Stimulated activated CD4-positive, alpha-beta T cell treated with anti-CD3 and anti-CD28 coated beads, Interleukin-12 subunit alpha, Interleukin-12 subunit beta, amount 100 ng/mL, for 4 hours (primary cell): ENCODE measurements around the gene CARD10.

Source experiments
- DNase-seq: peaks from one replicate; pipeline ENCODE4 v3.0.0-alpha.2; 2020

Gene CARD10

DNA sequence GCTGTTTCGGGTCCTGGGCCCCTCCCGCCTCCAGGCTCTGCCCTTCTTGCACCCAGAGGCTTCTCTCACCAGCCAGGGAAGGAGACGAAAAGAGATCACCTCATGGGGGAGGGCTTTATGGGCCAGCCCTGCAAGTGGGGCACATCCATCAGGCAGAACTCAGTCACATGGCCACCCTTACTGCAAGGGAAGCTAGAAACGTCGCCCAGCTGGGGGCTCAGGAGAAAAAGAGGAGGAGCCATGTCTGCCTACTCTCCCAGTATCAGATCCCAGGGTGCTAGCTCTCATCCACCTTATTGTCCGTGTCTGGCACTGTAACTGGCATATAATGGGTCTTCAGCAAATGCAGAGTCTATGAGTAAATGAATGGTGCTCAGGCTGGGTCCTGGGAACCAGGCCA lies 57.3 kb downstream of the CARD10 start:
- DNase-seq: no peak

DNA sequence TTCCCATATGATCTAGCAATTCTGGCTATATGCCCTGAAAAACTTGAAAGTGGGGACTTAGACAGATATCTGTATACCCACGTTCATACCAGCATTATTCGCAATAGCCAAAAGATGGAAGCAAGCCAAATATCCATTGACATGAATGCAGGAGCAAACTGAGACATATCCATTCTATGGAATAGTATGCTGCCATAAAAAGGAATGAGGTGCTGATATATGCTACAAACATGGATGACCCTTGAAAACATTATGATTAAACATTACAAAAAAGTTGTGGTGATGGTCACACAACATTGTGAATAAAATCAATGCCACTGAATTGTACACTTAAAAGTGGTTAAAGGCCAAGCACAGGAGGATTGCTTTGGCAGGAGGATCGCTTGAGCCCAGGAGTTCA lies 58.5 kb downstream of the CARD10 start:
- DNase-seq: no peak

DNA sequence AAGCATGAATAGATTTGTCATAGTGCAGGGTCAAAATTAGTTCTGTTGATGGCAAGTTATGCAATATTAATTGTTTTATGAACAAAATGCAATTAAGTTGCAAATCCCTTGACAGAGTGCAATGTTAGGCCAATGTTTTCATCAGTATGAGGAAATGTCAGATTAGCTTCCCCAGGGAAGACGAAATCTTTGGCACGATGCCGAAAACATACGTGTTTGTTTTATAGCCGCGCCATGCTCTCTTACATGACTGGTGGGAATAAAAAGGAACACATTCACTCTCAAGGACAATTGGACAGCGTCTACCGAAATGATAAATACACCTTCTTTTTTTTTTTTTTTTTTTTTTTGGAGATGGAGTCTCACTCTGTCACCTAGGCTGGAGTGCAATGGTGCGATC lies 60.0 kb downstream of the CARD10 start:
- no peak for DNase-seq

DNA sequence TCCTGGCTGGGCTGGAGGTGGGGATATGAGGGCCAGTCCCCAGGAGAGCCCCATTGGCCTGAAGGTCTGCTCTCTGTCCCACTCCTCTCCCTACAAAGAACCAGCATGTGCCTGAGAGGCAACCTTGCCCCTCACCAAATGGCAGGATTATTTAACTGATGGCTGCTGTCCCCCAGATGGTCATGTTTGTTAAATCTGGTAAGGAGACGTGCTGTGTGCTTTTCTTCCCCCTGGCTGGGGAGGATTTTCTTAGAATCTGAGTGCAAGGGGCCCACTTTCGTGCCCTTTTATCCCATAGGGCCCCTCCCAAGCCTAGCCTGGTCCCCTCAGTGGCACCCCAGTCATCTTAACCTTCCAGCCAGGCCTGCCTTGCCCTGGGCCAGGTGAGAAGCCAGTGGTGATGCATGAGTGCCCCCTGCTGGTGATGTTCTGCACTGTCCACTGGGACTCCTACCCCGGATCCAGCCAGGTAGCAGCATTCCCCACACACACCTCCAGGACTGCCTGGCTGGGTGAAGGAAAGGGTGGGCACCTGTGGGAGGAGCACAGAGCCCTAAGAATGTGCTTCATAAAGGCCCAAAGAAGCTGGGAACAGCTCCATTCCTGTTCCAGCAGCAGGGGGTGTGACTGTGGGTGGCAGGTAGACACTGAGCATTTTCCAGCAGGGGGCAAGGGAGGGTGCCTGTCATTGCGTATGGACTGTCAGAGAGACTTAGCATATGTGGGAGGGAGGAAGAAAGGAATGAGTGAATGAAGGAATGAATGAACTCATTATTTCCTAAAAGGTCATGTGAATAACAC lies 61.9 kb downstream of the CARD10 start:
- peak; percentile 84 for DNase-seq

DNA sequence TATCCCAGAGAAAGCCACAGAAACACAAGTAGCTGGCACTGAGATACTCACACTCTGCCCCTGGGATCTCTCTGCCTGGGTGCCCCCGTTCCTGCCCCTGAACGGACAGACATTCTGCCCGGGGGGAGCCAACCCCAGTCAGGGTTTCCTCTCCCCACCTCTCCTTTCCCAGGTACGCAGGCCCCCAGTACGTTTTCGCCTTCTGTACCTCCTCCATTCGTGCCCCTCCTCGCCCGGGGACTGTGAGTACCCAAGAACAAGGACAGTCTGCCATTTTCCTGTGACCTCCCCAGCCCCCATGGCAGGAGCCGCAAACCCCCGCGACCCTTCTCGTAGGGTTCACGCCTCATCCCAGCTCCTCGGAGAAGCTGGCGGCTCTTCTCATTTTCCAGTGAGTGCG lies 62.9 kb downstream of the CARD10 start:
- no peak for DNase-seq

DNA sequence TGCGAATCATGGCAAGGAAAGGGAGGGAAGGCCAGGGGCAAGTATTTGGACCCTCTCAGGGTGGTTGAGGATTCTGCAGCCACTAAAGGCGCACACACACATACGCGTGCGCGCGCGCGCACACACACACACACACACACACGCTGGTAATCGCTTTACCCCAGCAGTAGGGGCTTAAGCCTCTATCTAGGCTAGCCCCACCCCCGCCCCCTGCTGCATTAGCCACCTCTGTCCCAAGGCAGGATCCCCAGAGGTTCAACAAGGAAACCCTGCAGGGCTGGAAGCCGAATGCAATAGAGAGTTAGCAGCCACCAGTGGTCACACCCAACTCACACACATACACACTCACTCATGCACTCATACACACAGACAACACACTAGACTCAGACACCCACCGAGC lies 63.3 kb downstream of the CARD10 start:
- no peak for DNase-seq

DNA sequence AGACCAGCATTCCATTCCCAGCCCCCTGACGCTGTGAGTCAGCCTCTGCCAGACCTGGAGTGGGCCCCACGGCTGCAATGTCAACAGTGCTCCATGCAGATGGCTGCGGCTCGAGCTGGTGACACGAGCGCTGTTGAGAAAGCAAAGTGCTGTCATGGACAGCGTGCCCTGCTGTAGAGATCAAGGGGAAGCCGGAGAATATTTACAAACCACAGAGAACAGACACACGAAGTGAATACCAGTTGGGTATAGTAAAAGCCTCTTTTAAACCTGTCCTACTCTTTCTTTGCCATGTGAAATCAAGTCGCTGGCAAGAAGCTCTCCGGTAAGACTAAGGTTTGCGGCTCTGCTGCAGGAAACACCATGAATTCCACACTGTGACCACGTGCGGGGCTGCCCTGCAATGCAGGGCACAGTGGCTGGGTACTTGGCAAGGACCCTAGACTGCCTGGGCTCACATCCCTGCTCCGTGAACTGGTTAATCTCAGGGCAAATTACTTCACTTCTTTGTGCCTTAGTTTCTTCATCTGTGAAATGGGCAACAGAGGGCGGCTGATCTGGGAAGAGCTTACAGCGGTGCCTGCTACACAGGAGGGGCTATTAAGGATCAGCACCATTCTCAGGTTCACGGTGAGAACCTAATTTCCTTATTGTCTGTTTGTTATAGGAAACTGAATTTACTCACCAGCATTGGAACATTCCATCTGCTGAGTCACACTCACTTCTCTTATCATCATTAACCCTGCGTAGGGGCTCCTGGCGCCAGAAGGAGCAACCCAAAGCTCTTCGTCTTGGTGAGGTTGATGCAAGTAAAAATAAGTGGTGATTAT lies 64.1 kb downstream of the CARD10 start:
- no peak for DNase-seq

DNA sequence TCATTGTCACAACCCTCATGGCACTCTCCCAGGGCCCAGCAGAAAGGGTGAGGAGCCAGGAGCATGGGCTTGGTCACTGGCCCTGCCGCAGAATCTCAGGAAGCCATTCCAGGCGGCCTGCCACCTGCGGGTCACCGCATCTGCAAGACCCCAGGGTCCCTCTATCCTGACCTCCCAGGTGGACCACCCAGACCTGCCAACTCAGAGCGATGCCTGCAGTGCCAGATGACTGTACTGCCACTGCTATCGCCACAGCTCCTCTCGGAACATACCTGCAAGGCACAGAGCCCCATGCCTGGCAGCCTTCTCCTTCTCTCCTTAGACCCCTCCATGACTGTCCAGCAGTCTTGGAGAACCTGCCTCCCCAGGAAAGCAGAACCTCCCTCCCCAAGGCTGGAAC lies 65.5 kb downstream of the CARD10 start:
- DNase-seq: no peak

DNA sequence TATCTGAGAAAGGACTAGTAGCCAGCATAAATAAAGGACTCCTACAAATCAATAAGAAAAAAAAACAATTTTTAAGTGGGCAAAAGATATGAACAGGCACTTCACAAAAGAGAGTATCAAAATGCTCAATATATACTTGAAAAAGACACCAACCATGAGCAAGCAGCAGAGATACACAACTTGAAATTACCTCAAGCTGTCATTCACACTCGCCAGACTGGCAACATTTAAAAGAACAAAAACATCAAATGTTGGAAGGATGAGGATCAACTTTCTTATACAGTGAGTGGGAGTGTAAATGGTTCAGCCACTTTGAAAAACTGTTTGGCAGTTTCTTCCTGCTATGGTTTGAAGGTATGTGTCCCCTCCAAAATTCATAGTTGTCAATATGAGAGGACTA lies 68.0 kb downstream of the CARD10 start:
- no peak for DNase-seq

DNA sequence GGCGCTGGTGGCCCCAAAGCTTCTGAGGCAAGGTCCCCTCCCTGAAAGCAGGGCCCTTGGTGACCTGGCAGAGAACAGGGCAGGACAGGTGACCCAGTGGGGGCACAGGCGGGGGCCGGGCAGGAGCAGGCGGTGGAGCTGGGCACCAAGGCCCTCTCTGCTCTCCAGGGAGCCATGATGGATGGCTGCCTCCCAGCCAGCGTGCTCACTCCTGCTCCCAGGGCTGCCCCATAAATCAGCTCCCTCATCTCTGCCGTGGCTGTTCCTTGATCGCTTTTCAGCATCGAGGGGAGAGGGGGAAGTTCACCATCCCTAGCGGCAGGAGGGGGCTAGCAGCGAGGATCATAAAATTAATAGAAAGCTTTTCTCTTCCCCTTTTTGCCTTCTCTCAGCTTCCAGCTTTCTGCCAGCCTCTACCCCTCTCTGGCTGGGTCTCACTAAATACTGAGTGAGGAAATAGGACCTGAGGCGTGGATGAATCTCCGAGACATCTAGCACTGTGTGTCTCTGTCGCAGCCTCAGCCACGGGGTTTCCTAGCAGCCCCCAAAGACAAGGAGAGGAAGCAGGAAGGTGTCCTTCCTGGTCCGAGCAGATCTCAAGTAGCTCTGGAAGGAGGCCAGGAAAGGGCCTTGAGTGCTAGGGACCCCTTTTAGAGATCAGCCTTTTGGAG lies 69.7 kb downstream of the CARD10 start:
- DNase-seq: no peak

DNA sequence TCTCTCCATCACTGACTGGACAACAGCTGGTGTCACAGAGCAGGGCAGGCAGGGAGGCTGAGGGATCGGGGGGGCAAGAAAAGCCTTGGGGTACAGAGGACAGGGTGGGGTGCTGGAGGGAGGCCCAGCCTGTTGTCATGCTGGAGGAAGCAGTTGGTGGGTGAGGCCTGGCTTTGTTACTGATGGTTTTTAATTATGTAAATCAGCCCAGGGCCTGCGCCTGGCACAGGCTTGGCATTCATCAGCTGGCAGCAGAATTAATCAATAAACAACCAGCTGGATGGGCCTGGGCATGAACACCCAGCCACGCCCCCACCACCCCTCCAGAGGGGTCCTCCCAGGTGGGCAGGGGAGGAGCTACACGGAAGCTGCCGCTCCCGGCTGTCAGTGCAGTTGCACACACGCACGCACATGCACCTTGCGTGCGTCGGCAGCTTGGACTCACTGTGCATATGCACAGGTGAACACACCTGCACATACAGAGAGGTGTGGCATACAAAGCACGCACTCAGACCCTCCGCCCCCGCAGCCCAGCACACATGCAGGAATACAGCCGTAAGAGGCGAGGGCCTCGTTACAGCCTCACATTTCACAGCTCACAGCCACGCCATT lies 70.6 kb downstream of the CARD10 start:
- DNase-seq: no peak

DNA sequence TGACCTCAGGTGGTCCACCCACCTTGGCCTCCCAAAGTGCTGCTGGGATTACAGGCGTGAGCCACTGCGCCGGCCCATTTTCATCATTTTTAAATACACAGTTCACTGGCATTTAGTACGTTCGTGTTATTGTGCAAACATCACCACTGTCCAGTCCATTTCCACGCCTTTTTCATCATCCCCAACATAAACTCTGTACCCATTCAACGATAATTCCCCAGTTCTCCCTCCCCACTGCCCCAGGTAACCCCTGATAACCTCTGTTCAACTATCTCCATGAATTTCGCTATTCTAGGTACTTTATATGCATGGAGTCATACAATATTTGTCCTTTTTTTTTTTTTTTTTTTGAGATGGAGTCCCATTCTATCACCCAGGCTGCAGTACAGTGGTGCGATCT lies 73.7 kb downstream of the CARD10 start:
- no peak for DNase-seq

DNA sequence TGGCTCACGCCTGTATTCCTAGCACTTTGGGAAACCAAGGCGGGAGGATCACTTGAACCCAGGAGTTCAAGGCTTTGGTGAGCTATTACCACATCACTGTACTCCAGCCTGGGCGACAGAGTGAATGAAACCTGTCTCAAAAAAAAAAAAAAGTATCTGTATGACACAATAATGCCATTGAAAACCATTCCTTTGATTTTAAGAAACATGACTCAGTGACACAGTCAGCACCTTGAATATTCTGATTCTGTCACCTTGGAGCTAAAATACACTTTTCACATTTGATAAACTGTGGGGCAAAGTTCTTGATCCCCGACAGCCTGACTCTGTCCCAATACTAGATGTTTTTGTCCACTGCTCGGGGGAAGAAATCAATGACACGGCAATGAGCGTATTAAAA lies 75.2 kb downstream of the CARD10 start:
- no peak for DNase-seq

DNA sequence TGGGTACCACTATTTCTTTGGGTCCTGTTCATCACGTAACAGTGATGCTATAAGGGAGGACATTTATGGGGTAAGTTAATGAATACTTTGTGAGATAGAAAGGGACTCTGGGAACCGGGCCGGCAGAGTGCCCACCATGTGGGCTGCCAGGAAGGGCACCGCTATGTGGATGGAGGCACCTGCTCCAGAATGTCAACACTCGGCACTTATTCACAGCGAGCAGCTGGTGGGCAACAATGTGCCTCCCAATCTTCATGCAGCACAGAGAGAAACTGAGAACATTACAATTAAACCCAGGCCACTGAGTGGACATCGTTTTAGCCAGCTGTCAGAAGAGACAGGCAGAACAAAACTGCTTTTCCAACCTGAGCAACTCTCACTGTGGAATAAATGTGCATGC lies 76.1 kb downstream of the CARD10 start:
- DNase-seq: no peak

DNA sequence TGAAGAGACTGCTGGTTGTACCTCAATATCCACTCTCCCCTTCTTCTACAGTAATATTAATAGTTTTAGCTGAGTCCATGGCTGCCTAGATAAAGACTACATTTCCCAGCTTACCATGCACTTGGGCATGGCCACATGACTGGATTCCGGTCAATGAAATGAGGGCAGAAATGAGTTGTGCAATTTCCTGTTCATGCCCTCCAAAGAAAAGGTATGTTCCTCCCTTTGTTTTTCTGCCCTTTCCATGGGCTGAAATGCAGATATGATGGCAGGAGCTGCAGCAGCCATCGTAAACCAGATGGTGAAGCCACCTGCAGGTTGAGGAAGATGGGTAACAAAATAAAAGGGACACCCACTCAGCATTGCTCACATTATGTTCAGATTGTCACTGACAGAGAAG lies 76.7 kb downstream of the CARD10 start:
- no peak for DNase-seq

DNA sequence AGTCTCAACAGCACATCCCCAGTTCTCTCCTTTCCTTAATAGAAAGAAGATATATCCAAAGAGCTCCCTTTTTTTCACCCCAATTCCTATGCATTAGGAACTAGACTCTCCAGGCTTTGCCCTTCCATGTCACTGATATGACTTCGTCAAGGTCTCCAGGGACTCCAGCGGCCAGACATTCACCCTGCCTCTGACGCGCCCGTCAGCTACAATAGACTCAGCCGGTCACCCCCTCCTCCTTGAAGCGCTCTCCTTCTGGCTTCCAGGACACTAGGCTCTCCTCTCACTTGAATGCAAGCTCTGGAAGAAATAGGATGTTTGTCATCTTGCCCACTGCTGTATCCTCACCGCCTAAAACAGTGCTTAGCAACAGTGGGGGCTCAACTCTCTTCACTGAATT lies 77.1 kb downstream of the CARD10 start:
- no peak for DNase-seq

DNA sequence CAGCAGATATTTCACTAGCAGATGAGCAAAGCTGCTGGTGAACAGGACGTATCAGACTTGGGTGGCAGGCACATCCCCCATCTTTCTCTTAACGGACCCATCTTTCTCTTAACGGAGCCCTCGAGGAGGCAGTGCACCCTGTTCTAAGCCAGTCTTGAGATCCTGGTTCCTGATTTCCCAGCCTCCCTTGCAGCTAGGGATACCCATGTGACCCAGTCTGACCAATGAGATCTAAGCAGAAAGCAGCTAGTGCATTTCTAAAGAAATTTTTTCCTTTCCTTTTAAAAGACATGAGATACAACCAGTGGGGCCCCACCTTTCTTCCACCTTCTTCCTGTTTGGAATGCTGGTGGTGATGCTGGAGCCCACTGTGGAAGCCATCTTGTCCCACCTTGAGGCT lies 78.3 kb downstream of the CARD10 start:
- DNase-seq: no peak
